HepG2 (cell line): ENCODE results near the gene NPPA. TPM values are rescaled to one million over a fixed set of nuclear protein-coding genes. Genes with fewer than 3 reads are reported as not detected.

Experiments used
- CBX5 ChIP-seq: sonication (generic); formaldehyde crosslinking; IDR thresholded peaks from 2 replicates; pipeline ENCODE4 v1.4.0; 2020; ENCODE audit warnings: missing genetic modification reagents, borderline replicate concordance
- HMGA1 ChIP-seq: sonication (generic); formaldehyde crosslinking; conservative IDR thresholded peaks from 2 replicates; pipeline ENCODE4 v1.4.0; 2020; ENCODE audit warnings: missing genetic modification reagents
- IKZF4 ChIP-seq: sonication (generic); formaldehyde crosslinking; IDR thresholded peaks from 2 replicates; pipeline ENCODE4 v1.5.1; 2020; ENCODE audit warnings: borderline replicate concordance, mild to moderate bottlenecking, low read depth, missing genetic modification reagents; ENCODE audit errors: not compliant biosample characterization
- NFIB ChIP-seq: sonication (generic); formaldehyde crosslinking; IDR thresholded peaks from 2 replicates; pipeline ENCODE4 v1.9.0; 2021; ENCODE audit warnings: missing genetic modification reagents, mild to moderate bottlenecking, borderline replicate concordance
- REL ChIP-seq: sonication (generic); formaldehyde crosslinking; conservative IDR thresholded peaks from 2 replicates; pipeline ENCODE4 v1.8.0; 2022; ENCODE audit warnings: mild to moderate bottlenecking, missing genetic modification reagents, moderate library complexity
- TBX3 ChIP-seq: fragments of 450-650 bp; IDR thresholded peaks from 2 replicates; pipeline ENCODE4 v1.6.1; 2017; ENCODE audit warnings: antibody characterized with exemption, mild to moderate bottlenecking, inconsistent platforms, borderline replicate concordance
- ZNF543 ChIP-seq: sonication (generic); formaldehyde crosslinking; IDR thresholded peaks from 2 replicates; pipeline ENCODE4 v1.4.0; 2020; ENCODE audit warnings: mild to moderate bottlenecking, missing genetic modification reagents
- ZSCAN25 ChIP-seq: sonication (generic); formaldehyde crosslinking; IDR thresholded peaks from 2 replicates; pipeline ENCODE4 v1.8.0; 2022; ENCODE audit warnings: mild to moderate bottlenecking, missing genetic modification reagents
- ZSCAN30 ChIP-seq: sonication (generic); formaldehyde crosslinking; IDR thresholded peaks from 2 replicates; pipeline ENCODE4 v1.5.0; 2020; ENCODE audit warnings: mild to moderate bottlenecking, missing genetic modification reagents
- polyA plus RNA-seq, 8 experiments: library from polyadenylated mRNA; depleted of rRNA in 3 of 8; stranded (reverse) in 7 of 8; unstranded in 1 of 8; fragments of >200 nt; fragmentation: Illumina TruSeq in 4 of 8; extraction: Trizol in 4 of 8; gene quantifications; 2 replicates each; pipeline versions ENCODE4 v1.2.1 to v1.2.3, GENCODE V29; 2011 to 2016; ENCODE audit warnings: low read depth in 4 of 8, missing spikeins in 1 of 8, mixed read lengths in 1 of 8; ENCODE audit not compliant: insufficient read depth in 1 of 8
- total RNA-seq, 5 experiments: library from RNA; depleted of rRNA; stranded (reverse); fragments of >200 nt; fragmentation: Illumina TruSeq; extraction: Trizol; gene quantifications; 2 replicates each; pipeline ENCODE4 v1.2.3, GENCODE V29; 2016; ENCODE audit warnings: low read depth in 1 of 5
- TF ChIP-seq, protein P1 (sequence below): sonication (generic); formaldehyde crosslinking; IDR thresholded peaks from 2 replicates; pipeline ENCODE4 v1.5.0; 2020; ENCODE audit warnings: mild to moderate bottlenecking, missing genetic modification reagents, moderate library complexity
- TF ChIP-seq, protein P2 (sequence below): sonication (generic); formaldehyde crosslinking; IDR thresholded peaks from 2 replicates; pipeline ENCODE4 v1.4.0; 2020; ENCODE audit warnings: missing genetic modification reagents
- TF ChIP-seq, protein P3 (sequence below): IDR thresholded peaks from 2 replicates; pipeline ENCODE4 v1.6.1; 2016; ENCODE audit warnings: low read depth, borderline replicate concordance
- TF ChIP-seq, protein P4 (sequence below): sonication (generic); formaldehyde crosslinking; IDR thresholded peaks from 2 replicates; pipeline ENCODE4 v1.4.0; 2020; ENCODE audit warnings: missing genetic modification reagents

NPPA gene
- total and polyA plus RNA-seq, 2 of the 13 experiments (the other 11 are each of a cell fraction or from before 2014, with no cell fraction given), result not detected

DNA sequence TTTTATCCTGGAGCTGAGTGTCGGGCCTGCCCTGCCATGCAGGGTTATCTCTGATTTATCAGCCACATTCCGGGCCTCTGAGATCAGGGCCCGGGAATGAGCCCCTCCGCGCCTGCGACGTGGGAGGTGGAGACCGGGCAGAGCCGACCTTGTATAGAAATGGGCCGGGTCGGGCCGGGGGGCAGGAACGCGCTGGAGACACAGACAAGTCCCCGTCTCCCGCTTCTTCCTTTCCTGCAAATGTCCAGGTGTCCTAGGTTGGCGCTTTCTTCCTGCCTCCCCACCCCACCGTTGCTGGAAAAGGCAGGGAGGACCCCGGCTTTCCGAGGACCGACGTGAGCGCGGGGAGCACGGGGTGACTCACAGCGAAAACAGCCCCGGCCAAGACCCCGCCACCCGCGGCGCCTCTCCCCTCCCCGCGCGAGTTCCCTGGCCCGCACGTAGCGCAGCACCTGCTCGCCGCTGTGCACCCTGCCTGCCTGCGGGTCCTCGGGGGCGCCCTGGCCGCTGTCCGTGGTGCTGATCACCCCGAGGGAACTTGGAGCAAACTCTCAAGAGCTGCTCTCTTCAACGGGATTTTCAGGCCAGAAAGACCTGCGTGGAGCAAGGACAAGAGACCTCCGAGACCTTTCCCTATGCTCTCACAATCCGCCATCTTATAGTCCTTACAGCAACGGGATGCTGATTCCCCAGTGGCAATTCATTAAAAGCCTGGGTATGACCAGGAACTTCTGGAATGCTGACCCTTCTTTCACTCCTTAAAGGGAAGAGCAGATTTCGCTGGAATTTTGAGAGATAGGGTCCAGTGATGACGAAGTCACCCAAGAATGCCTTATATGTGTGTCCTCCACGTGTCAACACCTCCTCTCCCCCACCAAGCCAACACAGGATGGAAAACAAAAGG lies 11.6 kb upstream of the NPPA start (continued):
- TF ChIP-seq, protein P1, sequence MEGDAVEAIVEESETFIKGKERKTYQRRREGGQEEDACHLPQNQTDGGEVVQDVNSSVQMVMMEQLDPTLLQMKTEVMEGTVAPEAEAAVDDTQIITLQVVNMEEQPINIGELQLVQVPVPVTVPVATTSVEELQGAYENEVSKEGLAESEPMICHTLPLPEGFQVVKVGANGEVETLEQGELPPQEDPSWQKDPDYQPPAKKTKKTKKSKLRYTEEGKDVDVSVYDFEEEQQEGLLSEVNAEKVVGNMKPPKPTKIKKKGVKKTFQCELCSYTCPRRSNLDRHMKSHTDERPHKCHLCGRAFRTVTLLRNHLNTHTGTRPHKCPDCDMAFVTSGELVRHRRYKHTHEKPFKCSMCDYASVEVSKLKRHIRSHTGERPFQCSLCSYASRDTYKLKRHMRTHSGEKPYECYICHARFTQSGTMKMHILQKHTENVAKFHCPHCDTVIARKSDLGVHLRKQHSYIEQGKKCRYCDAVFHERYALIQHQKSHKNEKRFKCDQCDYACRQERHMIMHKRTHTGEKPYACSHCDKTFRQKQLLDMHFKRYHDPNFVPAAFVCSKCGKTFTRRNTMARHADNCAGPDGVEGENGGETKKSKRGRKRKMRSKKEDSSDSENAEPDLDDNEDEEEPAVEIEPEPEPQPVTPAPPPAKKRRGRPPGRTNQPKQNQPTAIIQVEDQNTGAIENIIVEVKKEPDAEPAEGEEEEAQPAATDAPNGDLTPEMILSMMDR, result peak; percentile 64
- TF ChIP-seq, protein P2, sequence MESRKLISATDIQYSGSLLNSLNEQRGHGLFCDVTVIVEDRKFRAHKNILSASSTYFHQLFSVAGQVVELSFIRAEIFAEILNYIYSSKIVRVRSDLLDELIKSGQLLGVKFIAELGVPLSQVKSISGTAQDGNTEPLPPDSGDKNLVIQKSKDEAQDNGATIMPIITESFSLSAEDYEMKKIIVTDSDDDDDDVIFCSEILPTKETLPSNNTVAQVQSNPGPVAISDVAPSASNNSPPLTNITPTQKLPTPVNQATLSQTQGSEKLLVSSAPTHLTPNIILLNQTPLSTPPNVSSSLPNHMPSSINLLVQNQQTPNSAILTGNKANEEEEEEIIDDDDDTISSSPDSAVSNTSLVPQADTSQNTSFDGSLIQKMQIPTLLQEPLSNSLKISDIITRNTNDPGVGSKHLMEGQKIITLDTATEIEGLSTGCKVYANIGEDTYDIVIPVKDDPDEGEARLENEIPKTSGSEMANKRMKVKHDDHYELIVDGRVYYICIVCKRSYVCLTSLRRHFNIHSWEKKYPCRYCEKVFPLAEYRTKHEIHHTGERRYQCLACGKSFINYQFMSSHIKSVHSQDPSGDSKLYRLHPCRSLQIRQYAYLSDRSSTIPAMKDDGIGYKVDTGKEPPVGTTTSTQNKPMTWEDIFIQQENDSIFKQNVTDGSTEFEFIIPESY, result no peak; the same call in 1 of the 2 replicates
- TF ChIP-seq, protein P3, sequence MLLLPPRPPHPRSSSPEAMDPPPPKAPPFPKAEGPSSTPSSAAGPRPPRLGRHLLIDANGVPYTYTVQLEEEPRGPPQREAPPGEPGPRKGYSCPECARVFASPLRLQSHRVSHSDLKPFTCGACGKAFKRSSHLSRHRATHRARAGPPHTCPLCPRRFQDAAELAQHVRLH, result peak; percentile 99
- TF ChIP-seq ZSCAN25 (CRISPR knock-in tag), result peak; percentile 97
- TF ChIP-seq REL (CRISPR knock-in tag), result 0 out of 2 replicates have a peak, but pooled peaks have one; percentile 83
- TF ChIP-seq, protein P4, sequence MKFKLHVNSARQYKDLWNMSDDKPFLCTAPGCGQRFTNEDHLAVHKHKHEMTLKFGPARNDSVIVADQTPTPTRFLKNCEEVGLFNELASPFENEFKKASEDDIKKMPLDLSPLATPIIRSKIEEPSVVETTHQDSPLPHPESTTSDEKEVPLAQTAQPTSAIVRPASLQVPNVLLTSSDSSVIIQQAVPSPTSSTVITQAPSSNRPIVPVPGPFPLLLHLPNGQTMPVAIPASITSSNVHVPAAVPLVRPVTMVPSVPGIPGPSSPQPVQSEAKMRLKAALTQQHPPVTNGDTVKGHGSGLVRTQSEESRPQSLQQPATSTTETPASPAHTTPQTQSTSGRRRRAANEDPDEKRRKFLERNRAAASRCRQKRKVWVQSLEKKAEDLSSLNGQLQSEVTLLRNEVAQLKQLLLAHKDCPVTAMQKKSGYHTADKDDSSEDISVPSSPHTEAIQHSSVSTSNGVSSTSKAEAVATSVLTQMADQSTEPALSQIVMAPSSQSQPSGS (CRISPR knock-in tag), result peak; percentile 91
- TF ChIP-seq NFIB, result no peak
- TF ChIP-seq TBX3, result no peak
- no peak for TF ChIP-seq HMGA1 (CRISPR knock-in tag)
- TF ChIP-seq IKZF4 (CRISPR knock-in tag), result peak; percentile 99
- TF ChIP-seq CBX5, result peak; percentile 92
- TF ChIP-seq ZNF543 (CRISPR knock-in tag), result peak; percentile 97
- TF ChIP-seq ZSCAN30 (CRISPR knock-in tag), result no peak
